Liver (tissue), 9 donors: ENCODE measurements around the gene ATP8B3. TPM values are rescaled to one million over a fixed set of nuclear protein-coding genes. Genes with fewer than 3 reads are reported as not detected.

Experiments
- DNase-seq: peaks from one replicate; pipeline ENCODE4 v3.0.0-alpha.2; 2017; ENCODE audit warnings: low spot score
- H3K27ac ChIP-seq, 2 donors: one replicate each; pipeline ENCODE4 v1.7.0; 2013; ENCODE audit warnings: inconsistent platforms in 2 of 2, low read length in 2 of 2, control low read depth in 1 of 2, low read depth in 1 of 2, mild to moderate bottlenecking in 1 of 2
- H3K27me3 ChIP-seq, 4 donors: one replicate each; pipeline versions ENCODE4 v1.6.1 to v1.7.0; 2013; ENCODE audit warnings: low read length in 3 of 4, inconsistent platforms in 1 of 4, mild to moderate bottlenecking in 1 of 4, moderate library complexity in 1 of 4; ENCODE audit not compliant: control insufficient read depth in 4 of 4, insufficient read depth in 4 of 4
- H3K36me3 ChIP-seq, 4 donors: one replicate each; pipeline versions ENCODE4 v1.6.1 to v1.7.0; 2013; ENCODE audit warnings: low read length in 3 of 4, mild to moderate bottlenecking in 3 of 4, low read depth in 1 of 4, moderate library complexity in 1 of 4; ENCODE audit not compliant: control insufficient read depth in 4 of 4, insufficient read depth in 3 of 4
- H3K4me1 ChIP-seq, 4 donors: one replicate each; pipeline versions ENCODE4 v1.6.1 to v1.7.0; 2013; ENCODE audit warnings: low read length in 3 of 4, mild to moderate bottlenecking in 3 of 4, moderate library complexity in 1 of 4; ENCODE audit not compliant: control insufficient read depth in 4 of 4, insufficient read depth in 4 of 4
- H3K4me3 ChIP-seq, 3 donors: one replicate each; pipeline versions ENCODE4 v1.6.1 to v1.7.0; 2013; ENCODE audit warnings: low read length in 3 of 3, control low read depth in 1 of 3, low read depth in 1 of 3, mild to moderate bottlenecking in 1 of 3
- H3K9ac ChIP-seq, 2 donors: one replicate each; pipeline ENCODE4 v1.7.0; 2013; ENCODE audit warnings: low read length in 2 of 2, mild to moderate bottlenecking in 2 of 2, moderate library complexity in 2 of 2, control low read depth in 1 of 2, low read depth in 1 of 2
- H3K9me3 ChIP-seq, 4 donors: one replicate each; pipeline versions ENCODE4 v1.6.1 to v1.7.0; 2013; ENCODE audit warnings: low read length in 3 of 4; ENCODE audit not compliant: control insufficient read depth in 4 of 4
- EGR1 ChIP-seq, 2 donors: IDR thresholded peaks; 2 replicates each; pipeline ENCODE4 v1.6.1; 2016 to 2018; ENCODE audit warnings: antibody characterized with exemption in 2 of 2, low read depth in 2 of 2
- FOXA1 ChIP-seq: IDR thresholded peaks from 2 replicates; pipeline ENCODE4 v1.6.1; 2016; ENCODE audit warnings: antibody characterized with exemption
- FOXA2 ChIP-seq: IDR thresholded peaks from 2 replicates; pipeline ENCODE4 v1.6.1; 2016; ENCODE audit warnings: antibody characterized with exemption
- GABPA ChIP-seq, 2 donors: IDR thresholded peaks in 1 of 2; conservative IDR thresholded peaks in 1 of 2; 2 replicates each; pipeline ENCODE4 v1.6.1; 2016; ENCODE audit warnings: antibody characterized with exemption in 2 of 2, mild to moderate bottlenecking in 1 of 2, moderate library complexity in 1 of 2
- HNF4A ChIP-seq, 2 donors: conservative IDR thresholded peaks; 2 replicates each; pipeline ENCODE4 v1.6.1; 2016; ENCODE audit warnings: antibody characterized with exemption in 2 of 2, mild to moderate bottlenecking in 2 of 2
- HNF4G ChIP-seq: IDR thresholded peaks from 2 replicates; pipeline ENCODE4 v1.6.1; 2016; ENCODE audit warnings: antibody characterized with exemption
- JUND ChIP-seq, 2 donors: IDR thresholded peaks; 2 replicates each; pipeline ENCODE4 v1.6.1; 2016; ENCODE audit warnings: antibody characterized with exemption in 2 of 2
- NR2F2 ChIP-seq: IDR thresholded peaks from 2 replicates; pipeline ENCODE4 v1.6.1; 2016; ENCODE audit warnings: antibody characterized with exemption
- RAD21 ChIP-seq, 2 donors: IDR thresholded peaks; 2 replicates each; pipeline ENCODE4 v1.6.1; 2016; ENCODE audit warnings: antibody characterized with exemption in 2 of 2, mild to moderate bottlenecking in 2 of 2
- RXRA ChIP-seq, 2 donors: IDR thresholded peaks; 2 replicates each; pipeline ENCODE4 v1.6.1; 2017 to 2018; ENCODE audit warnings: antibody characterized with exemption in 2 of 2, mild to moderate bottlenecking in 1 of 2
- SP1 ChIP-seq: IDR thresholded peaks from 2 replicates; pipeline ENCODE4 v1.6.1; 2018; ENCODE audit warnings: antibody characterized with exemption, mild to moderate bottlenecking
- TAF1 ChIP-seq: conservative IDR thresholded peaks from 2 replicates; pipeline ENCODE4 v1.6.1; 2016; ENCODE audit warnings: antibody characterized with exemption, mild to moderate bottlenecking
- YY1 ChIP-seq: IDR thresholded peaks from 2 replicates; pipeline ENCODE4 v1.6.1; 2016; ENCODE audit warnings: antibody characterized with exemption, mild to moderate bottlenecking
- WGBS: extraction: QIAGEN DNeasy Blood & Tissue Kit; methylation state at CpG from one replicate; pipeline ENCODE4 v1.1.7; 2013; 5-methylcytosine and 5-hydroxymethylcytosine counted together
- polyA plus RNA-seq, 2 donors: library from polyadenylated mRNA; stranded (reverse) in 1 of 2; unstranded in 1 of 2; fragments of 200-250 nt in 1 of 2; fragments of >200 nt in 1 of 2; fragmentation: Nextera tagmentation in 1 of 2; extraction: Ambion mirVana in 1 of 2; gene quantifications; one replicate each; pipeline versions ENCODE4 v1.2.1 to v1.2.3, GENCODE V29; 2013 to 2015
- total RNA-seq, 2 donors: library from RNA; depleted of rRNA; stranded (reverse); fragments of >200 nt; gene quantifications; one replicate each; pipeline ENCODE4 v1.2.3, GENCODE V29; 2014
- TF ChIP-seq, protein P1 (sequence below): fragments of 150-350 bp; IDR thresholded peaks from 2 replicates; pipeline ENCODE4 v1.5.1; 2017; ENCODE audit warnings: improper control_type of control experiment, low read depth, low read length; ENCODE audit not compliant: missing input control
- TF ChIP-seq, protein P2 (sequence below): IDR thresholded peaks from 2 replicates; pipeline ENCODE4 v1.6.1; 2016; ENCODE audit warnings: antibody characterized with exemption, mild to moderate bottlenecking
- TF ChIP-seq, protein P3 (sequence below): IDR thresholded peaks from 2 replicates; pipeline ENCODE4 v1.6.1; 2016; ENCODE audit warnings: antibody characterized with exemption
- TF ChIP-seq, protein P4 (sequence below): IDR thresholded peaks from 2 replicates; pipeline ENCODE4 v1.6.1; 2016; ENCODE audit warnings: antibody characterized with exemption
- TF ChIP-seq, protein P5 (sequence below): IDR thresholded peaks from 2 replicates; pipeline ENCODE4 v1.6.1; 2016; ENCODE audit warnings: antibody characterized with exemption
- donor health status: healthy.
- donor health status: healthy.
- donor health status: healthy.
- donor health status: healthy.
- donor health status: healthy.

Gene ATP8B3
- total and polyA plus RNA-seq, 4 donors: 0.42 to 3.1 (median 0.52) TPM

DNA sequence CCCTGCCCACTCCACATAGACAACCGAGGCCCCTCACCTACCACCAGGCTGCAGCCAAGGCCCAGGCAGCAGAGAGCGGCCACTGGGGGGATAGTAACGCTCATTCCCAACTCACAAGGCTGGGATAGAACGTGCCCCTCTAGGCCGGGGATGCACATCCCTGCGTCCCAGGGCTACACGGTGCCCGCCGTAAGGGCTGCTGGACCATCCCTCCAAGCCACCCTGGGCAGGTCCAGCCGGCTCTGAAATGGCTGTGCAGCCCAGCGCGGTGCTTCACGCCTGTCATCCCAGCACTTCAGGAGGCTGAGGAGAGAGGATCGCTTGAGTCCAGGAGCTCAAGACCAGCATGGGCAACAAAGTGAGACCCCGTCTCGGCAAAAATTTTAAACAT is 33.0 kb upstream of the ATP8B3 start:
- H3K4me3 ChIP-seq: no peak overlapping the region
- no peaks in the 10 kb centered on the region for H3K36me3 ChIP-seq
- no peak for DNase-seq
- WGBS: 92% methylated on average over 16 of the region's 16 CpGs
- H3K27ac ChIP-seq: no peak overlapping the region
- no peak overlapping the region for H3K9ac ChIP-seq
- TF ChIP-seq, protein P1, sequence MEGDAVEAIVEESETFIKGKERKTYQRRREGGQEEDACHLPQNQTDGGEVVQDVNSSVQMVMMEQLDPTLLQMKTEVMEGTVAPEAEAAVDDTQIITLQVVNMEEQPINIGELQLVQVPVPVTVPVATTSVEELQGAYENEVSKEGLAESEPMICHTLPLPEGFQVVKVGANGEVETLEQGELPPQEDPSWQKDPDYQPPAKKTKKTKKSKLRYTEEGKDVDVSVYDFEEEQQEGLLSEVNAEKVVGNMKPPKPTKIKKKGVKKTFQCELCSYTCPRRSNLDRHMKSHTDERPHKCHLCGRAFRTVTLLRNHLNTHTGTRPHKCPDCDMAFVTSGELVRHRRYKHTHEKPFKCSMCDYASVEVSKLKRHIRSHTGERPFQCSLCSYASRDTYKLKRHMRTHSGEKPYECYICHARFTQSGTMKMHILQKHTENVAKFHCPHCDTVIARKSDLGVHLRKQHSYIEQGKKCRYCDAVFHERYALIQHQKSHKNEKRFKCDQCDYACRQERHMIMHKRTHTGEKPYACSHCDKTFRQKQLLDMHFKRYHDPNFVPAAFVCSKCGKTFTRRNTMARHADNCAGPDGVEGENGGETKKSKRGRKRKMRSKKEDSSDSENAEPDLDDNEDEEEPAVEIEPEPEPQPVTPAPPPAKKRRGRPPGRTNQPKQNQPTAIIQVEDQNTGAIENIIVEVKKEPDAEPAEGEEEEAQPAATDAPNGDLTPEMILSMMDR: no peak
- TF ChIP-seq EGR1 (IDR thresholded peaks at IDR 0.05; ENCODE audit: low read depth in 2 of 2) (no peak), NR2F2 (no peak), FOXA2 (no peak), YY1 (no peak), HNF4G (no peak), FOXA1 (no peak), GABPA (IDR thresholded peaks at IDR 0.05 in 1 of 2, conservative IDR thresholded peaks at IDR 0.05 in 1 of 2) (no peak), SP1 (no peak), TAF1 (no peak), RXRA (IDR thresholded peaks at IDR 0.05) (no peak), RAD21 (IDR thresholded peaks at IDR 0.05) (no peak), JUND (IDR thresholded peaks at IDR 0.05) (no peak), HNF4A (conservative IDR thresholded peaks at IDR 0.05) (no peak)
- TF ChIP-seq, protein P2, sequence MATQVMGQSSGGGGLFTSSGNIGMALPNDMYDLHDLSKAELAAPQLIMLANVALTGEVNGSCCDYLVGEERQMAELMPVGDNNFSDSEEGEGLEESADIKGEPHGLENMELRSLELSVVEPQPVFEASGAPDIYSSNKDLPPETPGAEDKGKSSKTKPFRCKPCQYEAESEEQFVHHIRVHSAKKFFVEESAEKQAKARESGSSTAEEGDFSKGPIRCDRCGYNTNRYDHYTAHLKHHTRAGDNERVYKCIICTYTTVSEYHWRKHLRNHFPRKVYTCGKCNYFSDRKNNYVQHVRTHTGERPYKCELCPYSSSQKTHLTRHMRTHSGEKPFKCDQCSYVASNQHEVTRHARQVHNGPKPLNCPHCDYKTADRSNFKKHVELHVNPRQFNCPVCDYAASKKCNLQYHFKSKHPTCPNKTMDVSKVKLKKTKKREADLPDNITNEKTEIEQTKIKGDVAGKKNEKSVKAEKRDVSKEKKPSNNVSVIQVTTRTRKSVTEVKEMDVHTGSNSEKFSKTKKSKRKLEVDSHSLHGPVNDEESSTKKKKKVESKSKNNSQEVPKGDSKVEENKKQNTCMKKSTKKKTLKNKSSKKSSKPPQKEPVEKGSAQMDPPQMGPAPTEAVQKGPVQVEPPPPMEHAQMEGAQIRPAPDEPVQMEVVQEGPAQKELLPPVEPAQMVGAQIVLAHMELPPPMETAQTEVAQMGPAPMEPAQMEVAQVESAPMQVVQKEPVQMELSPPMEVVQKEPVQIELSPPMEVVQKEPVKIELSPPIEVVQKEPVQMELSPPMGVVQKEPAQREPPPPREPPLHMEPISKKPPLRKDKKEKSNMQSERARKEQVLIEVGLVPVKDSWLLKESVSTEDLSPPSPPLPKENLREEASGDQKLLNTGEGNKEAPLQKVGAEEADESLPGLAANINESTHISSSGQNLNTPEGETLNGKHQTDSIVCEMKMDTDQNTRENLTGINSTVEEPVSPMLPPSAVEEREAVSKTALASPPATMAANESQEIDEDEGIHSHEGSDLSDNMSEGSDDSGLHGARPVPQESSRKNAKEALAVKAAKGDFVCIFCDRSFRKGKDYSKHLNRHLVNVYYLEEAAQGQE: no peak
- TF ChIP-seq, protein P3, sequence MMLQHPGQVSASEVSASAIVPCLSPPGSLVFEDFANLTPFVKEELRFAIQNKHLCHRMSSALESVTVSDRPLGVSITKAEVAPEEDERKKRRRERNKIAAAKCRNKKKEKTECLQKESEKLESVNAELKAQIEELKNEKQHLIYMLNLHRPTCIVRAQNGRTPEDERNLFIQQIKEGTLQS: no peak
- TF ChIP-seq, protein P4, sequence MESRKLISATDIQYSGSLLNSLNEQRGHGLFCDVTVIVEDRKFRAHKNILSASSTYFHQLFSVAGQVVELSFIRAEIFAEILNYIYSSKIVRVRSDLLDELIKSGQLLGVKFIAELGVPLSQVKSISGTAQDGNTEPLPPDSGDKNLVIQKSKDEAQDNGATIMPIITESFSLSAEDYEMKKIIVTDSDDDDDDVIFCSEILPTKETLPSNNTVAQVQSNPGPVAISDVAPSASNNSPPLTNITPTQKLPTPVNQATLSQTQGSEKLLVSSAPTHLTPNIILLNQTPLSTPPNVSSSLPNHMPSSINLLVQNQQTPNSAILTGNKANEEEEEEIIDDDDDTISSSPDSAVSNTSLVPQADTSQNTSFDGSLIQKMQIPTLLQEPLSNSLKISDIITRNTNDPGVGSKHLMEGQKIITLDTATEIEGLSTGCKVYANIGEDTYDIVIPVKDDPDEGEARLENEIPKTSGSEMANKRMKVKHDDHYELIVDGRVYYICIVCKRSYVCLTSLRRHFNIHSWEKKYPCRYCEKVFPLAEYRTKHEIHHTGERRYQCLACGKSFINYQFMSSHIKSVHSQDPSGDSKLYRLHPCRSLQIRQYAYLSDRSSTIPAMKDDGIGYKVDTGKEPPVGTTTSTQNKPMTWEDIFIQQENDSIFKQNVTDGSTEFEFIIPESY: no peak
- TF ChIP-seq, protein P5, sequence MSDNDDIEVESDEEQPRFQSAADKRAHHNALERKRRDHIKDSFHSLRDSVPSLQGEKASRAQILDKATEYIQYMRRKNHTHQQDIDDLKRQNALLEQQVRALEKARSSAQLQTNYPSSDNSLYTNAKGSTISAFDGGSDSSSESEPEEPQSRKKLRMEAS: no peak
- H3K27me3 ChIP-seq: no peaks in the 10 kb centered on the region
- H3K9me3 ChIP-seq: no peaks in the 10 kb centered on the region
- peaks cover 14 to 74% (median 63%) of the 10 kb centered on the region in 4 donors for H3K4me1 ChIP-seq
